Muscle layer of colon (tissue), 2 donors: ENCODE results near the gene NOTUM.

Experiments used
- H3K27ac ChIP-seq: one replicate; pipeline ENCODE4 v1.7.0; 2013; ENCODE audit warnings: low read depth, mild to moderate bottlenecking, low read length, moderate library complexity
- H3K27me3 ChIP-seq, 2 donors: one replicate each; pipeline ENCODE4 v1.7.0; 2013; ENCODE audit warnings: low read length in 2 of 2, mild to moderate bottlenecking in 2 of 2; ENCODE audit not compliant: insufficient read depth in 2 of 2, control insufficient read depth in 1 of 2
- H3K36me3 ChIP-seq: one replicate; pipeline ENCODE4 v1.7.0; 2013; ENCODE audit warnings: mild to moderate bottlenecking, low read length; ENCODE audit not compliant: insufficient read depth
- H3K4me1 ChIP-seq: one replicate; pipeline ENCODE4 v1.7.0; 2013; ENCODE audit warnings: mild to moderate bottlenecking, low read length; ENCODE audit not compliant: insufficient read depth
- H3K4me3 ChIP-seq, 2 donors: one replicate each; pipeline ENCODE4 v1.7.0; 2013; ENCODE audit warnings: low read length in 2 of 2, low read depth in 1 of 2, mild to moderate bottlenecking in 1 of 2, moderate library complexity in 1 of 2
- H3K9ac ChIP-seq: one replicate; pipeline ENCODE4 v1.7.0; 2013; ENCODE audit warnings: low read length
- H3K9me3 ChIP-seq: one replicate; pipeline ENCODE4 v1.7.0; 2013; ENCODE audit warnings: mild to moderate bottlenecking, low read length
- donor health status: abdominal sarcoma.
- donor health status: Adenocarcinoma of cecum.

Gene NOTUM

GRCh38 chr17:81903896-81904599 lies 56.9 kb downstream of the NOTUM start:
- Histone ChIP-seq H3K27me3 (peaks cover 0 to 24% of the 10 kb centered on the region in 2 donors), H3K4me1 (no peaks in the 10 kb centered on the region), H3K9ac (no peak overlapping the region), H3K36me3 (peaks cover 16% of the 10 kb centered on the region), H3K27ac (no peak overlapping the region), H3K4me3 (no peak overlapping the region), H3K9me3 (no peaks in the 10 kb centered on the region)

GRCh38 chr17:81903415-81903831 lies 57.6 kb downstream of the NOTUM start:
- Histone ChIP-seq H3K9me3 (no peaks in the 10 kb centered on the region), H3K36me3 (peaks cover 22% of the 10 kb centered on the region), H3K9ac (no peak overlapping the region), H3K27me3 (peaks cover 0 to 24% of the 10 kb centered on the region in 2 donors), H3K4me1 (no peaks in the 10 kb centered on the region), H3K27ac (no peak overlapping the region), H3K4me3 (no peak overlapping the region)

- Histone ChIP-seq H3K4me3 (no peak overlapping the region), H3K4me1 (no peaks in the 10 kb centered on the region), H3K36me3 (peaks cover 27% of the 10 kb centered on the region), H3K27ac (no peak overlapping the region), H3K9me3 (no peaks in the 10 kb centered on the region), H3K9ac (no peak overlapping the region), H3K27me3 (peaks cover 0 to 24% of the 10 kb centered on the region in 2 donors)
Measured at GRCh38 chr17:81902653-81903414, 58.2 kb downstream of the NOTUM start.
